ENCODE results near the gene PLEKHG3. TPM values are rescaled to one million over a fixed set of nuclear protein-coding genes. Genes with fewer than 3 reads are reported as not detected.

Gene PLEKHG3
- total and polyA plus RNA-seq, 3 donors from 2014 or later: 20.1 to 21.6 (median 20.6) TPM

DNA sequence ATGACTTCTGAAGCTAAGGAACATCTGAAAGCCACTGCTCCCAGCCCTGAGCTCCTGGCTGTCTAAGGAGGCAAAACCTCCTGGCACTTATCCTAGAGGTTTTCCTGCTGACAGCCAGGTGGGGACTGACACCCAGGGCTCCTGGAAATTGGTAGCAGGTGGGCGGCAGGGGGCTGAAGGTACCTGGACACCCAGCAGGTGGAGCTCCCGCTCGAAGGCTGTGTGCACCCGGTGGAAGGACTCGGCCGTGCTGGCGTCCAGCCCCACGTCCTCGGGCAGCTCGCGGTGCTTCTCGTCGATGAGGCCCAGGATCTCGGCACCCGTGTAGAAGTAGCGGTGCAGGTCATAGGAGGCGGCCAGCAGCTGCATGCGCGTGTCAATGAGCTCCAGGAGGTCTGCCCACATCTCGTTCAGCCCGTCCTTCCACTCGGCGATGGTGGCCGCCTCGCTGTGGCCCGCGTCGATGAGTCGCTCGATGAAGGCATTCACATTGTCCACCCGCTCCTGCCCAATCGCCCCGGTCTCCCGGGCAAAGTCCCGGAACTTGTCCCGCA lies 68.2 kb downstream of the PLEKHG3 start:
- H3K27me3 ChIP-seq: no peaks in the 10 kb centered on the region
- H3K9me3 ChIP-seq: no peaks in the 10 kb centered on the region
- no peak overlapping the region for H3K4me3 ChIP-seq
- intact Hi-C loops (cut with DNase I; ENCODE audit: low total_unique reads): no loop called here
- TF ChIP-seq, protein P1, sequence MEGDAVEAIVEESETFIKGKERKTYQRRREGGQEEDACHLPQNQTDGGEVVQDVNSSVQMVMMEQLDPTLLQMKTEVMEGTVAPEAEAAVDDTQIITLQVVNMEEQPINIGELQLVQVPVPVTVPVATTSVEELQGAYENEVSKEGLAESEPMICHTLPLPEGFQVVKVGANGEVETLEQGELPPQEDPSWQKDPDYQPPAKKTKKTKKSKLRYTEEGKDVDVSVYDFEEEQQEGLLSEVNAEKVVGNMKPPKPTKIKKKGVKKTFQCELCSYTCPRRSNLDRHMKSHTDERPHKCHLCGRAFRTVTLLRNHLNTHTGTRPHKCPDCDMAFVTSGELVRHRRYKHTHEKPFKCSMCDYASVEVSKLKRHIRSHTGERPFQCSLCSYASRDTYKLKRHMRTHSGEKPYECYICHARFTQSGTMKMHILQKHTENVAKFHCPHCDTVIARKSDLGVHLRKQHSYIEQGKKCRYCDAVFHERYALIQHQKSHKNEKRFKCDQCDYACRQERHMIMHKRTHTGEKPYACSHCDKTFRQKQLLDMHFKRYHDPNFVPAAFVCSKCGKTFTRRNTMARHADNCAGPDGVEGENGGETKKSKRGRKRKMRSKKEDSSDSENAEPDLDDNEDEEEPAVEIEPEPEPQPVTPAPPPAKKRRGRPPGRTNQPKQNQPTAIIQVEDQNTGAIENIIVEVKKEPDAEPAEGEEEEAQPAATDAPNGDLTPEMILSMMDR (IDR thresholded peaks at IDR 0.05): no peak
- no peak for TF ChIP-seq POLR2A (IDR thresholded peaks at IDR 0.05)
- H3K4me1 ChIP-seq: no peaks in the 10 kb centered on the region
- DNase-seq: no peak
- H3K27ac ChIP-seq: no peak overlapping the region
- no peaks in the 10 kb centered on the region for H3K36me3 ChIP-seq (ENCODE audit: low read depth, missing control alignments)
- 95 to 97% methylated on average over 19 to 36 of the region's 36 CpGs for WGBS, 2 donors

DNA sequence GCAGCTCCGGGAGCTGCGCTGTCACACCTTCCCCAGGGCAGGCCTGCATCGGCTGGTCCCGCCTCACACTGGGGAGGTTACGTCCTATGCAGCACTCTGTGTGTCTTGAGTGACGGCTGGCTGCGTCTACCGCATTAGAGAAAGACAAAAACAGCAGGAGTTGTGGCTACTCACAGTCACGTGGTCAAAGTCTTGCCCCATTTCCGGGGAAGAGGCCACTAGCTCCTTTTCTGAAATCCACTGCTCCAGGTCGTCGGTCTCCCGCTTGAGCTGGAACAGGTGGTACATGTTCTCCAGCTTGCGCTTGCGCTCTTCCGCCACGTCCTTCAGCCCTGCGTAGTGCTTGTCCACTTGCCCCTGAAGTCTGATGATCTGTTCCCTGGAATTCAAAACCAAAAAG lies 68.8 kb downstream of the PLEKHG3 start:
- no peak for DNase-seq
- no peak for TF ChIP-seq POLR2A (IDR thresholded peaks at IDR 0.05)
- TF ChIP-seq, protein P1 (IDR thresholded peaks at IDR 0.05): no peak
- Histone ChIP-seq H3K9me3 (no peaks in the 10 kb centered on the region), H3K36me3 (ENCODE audit: low read depth, missing control alignments) (no peaks in the 10 kb centered on the region), H3K4me1 (no peaks in the 10 kb centered on the region), H3K27me3 (no peaks in the 10 kb centered on the region), H3K27ac (no peak overlapping the region), H3K4me3 (no peak overlapping the region)
- intact Hi-C loops (cut with DNase I; ENCODE audit: low total_unique reads): no loop called here
- WGBS, 2 donors: 97 to 98% methylated on average over 10 to 18 of the region's 18 CpGs

DNA sequence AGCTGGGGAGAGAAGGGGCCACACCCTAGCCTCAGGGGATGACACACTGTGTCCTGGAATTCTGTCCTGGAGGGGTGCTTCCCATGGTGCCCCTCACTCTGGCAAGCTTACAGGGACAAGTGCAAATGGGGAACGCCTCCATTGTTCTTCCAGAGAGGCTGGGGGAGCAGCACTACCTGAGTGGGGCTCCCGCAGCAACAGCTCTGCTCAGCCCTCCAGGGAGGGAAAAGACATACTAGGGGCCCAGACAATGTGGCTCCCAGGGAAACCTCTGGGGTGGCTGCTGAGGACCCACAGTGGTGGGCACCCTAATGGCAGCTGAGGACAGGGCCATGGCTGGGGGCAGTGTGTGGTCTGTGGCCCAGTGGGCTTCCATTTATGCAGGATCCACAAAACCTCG lies 69.4 kb downstream of the PLEKHG3 start:
- no peaks in the 10 kb centered on the region for H3K27me3 ChIP-seq
- H3K4me3 ChIP-seq: no peak overlapping the region
- DNase-seq: no peak
- no peak overlapping the region for H3K27ac ChIP-seq
- no peaks in the 10 kb centered on the region for H3K4me1 ChIP-seq
- no peaks in the 10 kb centered on the region for H3K9me3 ChIP-seq
- intact Hi-C loops (cut with DNase I; ENCODE audit: low total_unique reads): no loop called here
- WGBS, 2 donors: 88 to 97% methylated on average over 1 to 3 of the region's 3 CpGs
- TF ChIP-seq, protein P1 (IDR thresholded peaks at IDR 0.05): no peak
- TF ChIP-seq POLR2A (IDR thresholded peaks at IDR 0.05): no peak
- H3K36me3 ChIP-seq (ENCODE audit: low read depth, missing control alignments): no peaks in the 10 kb centered on the region

DNA sequence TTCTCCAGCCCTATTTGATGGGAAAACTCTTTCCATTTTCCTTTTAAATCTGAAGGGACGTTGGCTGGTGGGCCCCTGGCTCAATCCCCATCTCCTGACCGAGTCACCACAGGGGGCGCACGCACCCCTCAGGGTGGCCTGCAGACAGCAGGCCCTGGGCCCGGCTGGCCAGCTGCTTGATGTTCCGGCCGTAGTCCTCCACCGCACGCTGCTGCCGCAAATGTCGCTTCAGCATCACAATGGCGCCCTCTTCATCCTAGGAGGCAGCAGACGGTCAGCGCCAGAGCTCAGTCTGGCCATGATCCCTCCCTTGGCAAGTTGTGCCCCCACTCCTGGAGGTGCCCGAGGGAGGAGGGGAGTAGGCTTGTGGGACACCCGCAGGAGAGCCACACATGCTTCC lies 70.0 kb downstream of the PLEKHG3 start:
- Histone ChIP-seq H3K27me3 (no peaks in the 10 kb centered on the region), H3K4me3 (no peak overlapping the region), H3K4me1 (no peaks in the 10 kb centered on the region), H3K27ac (no peak overlapping the region), H3K9me3 (no peaks in the 10 kb centered on the region), H3K36me3 (ENCODE audit: low read depth, missing control alignments) (no peaks in the 10 kb centered on the region)
- no peak for TF ChIP-seq POLR2A (IDR thresholded peaks at IDR 0.05)
- TF ChIP-seq, protein P1 (IDR thresholded peaks at IDR 0.05): no peak
- no peak for DNase-seq
- 94 to 95% methylated on average over 16 of the region's 16 CpGs for WGBS, 2 donors
- intact Hi-C loops (cut with DNase I; ENCODE audit: low total_unique reads): no loop called here

DNA sequence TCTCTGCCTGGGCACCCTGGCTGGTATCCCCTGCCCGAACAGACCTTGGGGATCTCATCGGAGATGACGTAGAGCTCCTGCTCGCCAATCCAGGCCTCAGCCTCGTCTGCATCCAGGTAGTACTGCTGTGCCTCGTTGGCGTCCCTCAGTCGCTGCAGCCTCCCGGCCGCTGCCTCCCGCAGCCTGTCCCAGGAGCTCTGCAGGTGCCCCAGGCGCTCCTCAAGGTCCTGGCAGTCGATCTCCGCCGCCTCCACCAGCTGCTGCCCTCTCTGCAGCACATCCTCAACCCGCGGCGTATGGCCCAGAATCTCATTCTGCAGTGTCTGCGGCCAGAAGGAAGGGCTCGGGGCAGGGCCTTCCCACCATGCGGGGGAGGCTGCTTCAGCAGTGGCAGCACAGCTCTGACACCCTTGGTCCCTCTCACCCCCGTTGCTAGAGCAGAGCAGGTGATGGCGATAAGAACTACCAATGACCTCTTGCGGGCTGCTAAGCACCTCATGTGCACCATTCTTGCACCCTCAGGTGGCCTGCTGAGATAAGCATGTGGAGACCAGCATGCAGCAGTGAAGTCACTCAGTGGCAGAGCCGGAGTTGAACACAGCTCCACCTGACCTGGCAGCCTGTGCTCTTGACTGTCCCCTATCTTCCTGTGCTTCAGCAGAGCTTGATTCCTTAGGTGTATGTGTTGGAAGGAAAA lies 71.0 kb downstream of the PLEKHG3 start:
- intact Hi-C loops (cut with DNase I; ENCODE audit: low total_unique reads): no loop called here
- no peaks in the 10 kb centered on the region for H3K4me1 ChIP-seq
- no peaks in the 10 kb centered on the region for H3K27me3 ChIP-seq
- no peak overlapping the region for H3K27ac ChIP-seq
- no peaks in the 10 kb centered on the region for H3K36me3 ChIP-seq (ENCODE audit: low read depth, missing control alignments)
- no peak for DNase-seq
- TF ChIP-seq, protein P1 (IDR thresholded peaks at IDR 0.05): no peak
- no peak for TF ChIP-seq POLR2A (IDR thresholded peaks at IDR 0.05)
- no peak overlapping the region for H3K4me3 ChIP-seq
- WGBS, 2 donors: 57 to 93% methylated on average over 6 to 25 of the region's 25 CpGs
- no peaks in the 10 kb centered on the region for H3K9me3 ChIP-seq
